GM21717 (cell line): ENCODE data around the gene CNGA1.
"Not testable (repeated sequence)": the region's sequence is repeated elsewhere in the genome, so short reads cannot be mapped to it uniquely, and the experiment has no call there.

Experiments used
- ATAC-seq: cut with Tn5 transposase; IDR thresholded peaks from one replicate; pipeline ENCODE4 v1.9.1; 2021; ENCODE audit warnings: mild to moderate bottlenecking, moderate library complexity; ENCODE audit not compliant: unreplicated experiment

The CNGA1 gene

GRCh38 chr4:48031802-48032525 is 15.5 kb upstream of the CNGA1 start:
- no peak for ATAC-seq

- ATAC-seq = no peak
Measured at GRCh38 chr4:48030470-48030869, 14.0 kb upstream of the CNGA1 start.

GRCh38 chr4:48028696-48029095 is 12.2 kb upstream of the CNGA1 start:
- peak; percentile 58 for ATAC-seq

GRCh38 chr4:48027653-48028052 is 11.2 kb upstream of the CNGA1 start:
- peak; percentile 71 for ATAC-seq

- ATAC-seq = no peak
Measured at GRCh38 chr4:48025005-48025404, 8.5 kb upstream of the CNGA1 start.

- no peak for ATAC-seq
Measured at GRCh38 chr4:48024522-48024921, 8.0 kb upstream of the CNGA1 start.

- ATAC-seq = no peak
Measured at GRCh38 chr4:48022192-48022799, 5.8 kb upstream of the CNGA1 start.

- no peak for ATAC-seq
Measured at GRCh38 chr4:48021100-48021499, 4.6 kb upstream of the CNGA1 start.

- no peak for ATAC-seq
Measured at GRCh38 chr4:48018112-48018511, 1.6 kb upstream of the CNGA1 start.

GRCh38 chr4:48017108-48017571 is 659 bp upstream of the CNGA1 start:
- no peak for ATAC-seq

- ATAC-seq = no peak
Measured at GRCh38 chr4:48015678-48016077, 803 bp downstream of the CNGA1 start.

- no peak for ATAC-seq
Measured at GRCh38 chr4:48015216-48015615, 1.3 kb downstream of the CNGA1 start.

GRCh38 chr4:48012824-48013223 is 3.7 kb downstream of the CNGA1 start:
- no peak for ATAC-seq

- ATAC-seq = no peak
Measured at GRCh38 chr4:48011722-48012121, 4.8 kb downstream of the CNGA1 start.

GRCh38 chr4:48010906-48011305 is 5.6 kb downstream of the CNGA1 start:
- not testable (repeated sequence) for ATAC-seq

- ATAC-seq = no peak
Measured at GRCh38 chr4:48008021-48008596, 8.4 kb downstream of the CNGA1 start.

- no peak for ATAC-seq
Measured at GRCh38 chr4:48005781-48006180, 10.7 kb downstream of the CNGA1 start.

GRCh38 chr4:48003568-48003967 is 12.9 kb downstream of the CNGA1 start:
- not testable (repeated sequence) for ATAC-seq

GRCh38 chr4:48002267-48002666 is 14.2 kb downstream of the CNGA1 start:
- ATAC-seq = no peak

- ATAC-seq = no peak
Measured at GRCh38 chr4:47996021-47996420, 20.5 kb downstream of the CNGA1 start.

- ATAC-seq = not testable (repeated sequence)
Measured at GRCh38 chr4:47992475-47992874, 24.0 kb downstream of the CNGA1 start.

- ATAC-seq = no peak
Measured at GRCh38 chr4:47990145-47990544, 26.3 kb downstream of the CNGA1 start.
